ENCODE data around the gene CRY2. TPM values are rescaled to one million over a fixed set of nuclear protein-coding genes. Genes with fewer than 3 reads are reported as not detected.
"Not testable (repeated sequence)": the region's sequence is repeated elsewhere in the genome, so short reads cannot be mapped to it uniquely, and the experiment has no call there.

The CRY2 gene
- total RNA-seq, 1 donor from 2014 or later, result 49.6 TPM

- intact Hi-C loops (cut with DNase I), result no loop called here
- peak; percentile 51 for DNase-seq (ENCODE audit: low spot score)
Measured at GRCh38 chr11:45810431-45811108, 36.7 kb upstream of the CRY2 start.

GRCh38 chr11:45811109-45811435 is 36.2 kb upstream of the CRY2 start:
- intact Hi-C loops (cut with DNase I), result no loop called here

GRCh38 chr11:45811571-45812290 is 35.5 kb upstream of the CRY2 start:
- intact Hi-C loops (cut with DNase I), result no loop called here
- DNase-seq (ENCODE audit: low spot score), result peak; percentile 50

More at GRCh38 chr11:45811109-45811435, 36.2 kb upstream of the CRY2 start:
- peak; percentile 70 for DNase-seq (ENCODE audit: low spot score)

GRCh38 chr11:45812581-45813548 is 34.4 kb upstream of the CRY2 start:
- intact Hi-C loops (cut with DNase I), result no loop called here
- DNase-seq (ENCODE audit: low spot score), result peak; percentile 62

GRCh38 chr11:45815747-45816146 is 31.5 kb upstream of the CRY2 start:
- no peak for DNase-seq (ENCODE audit: low spot score)
- intact Hi-C loops (cut with DNase I), result no loop called here

GRCh38 chr11:45816614-45817013 is 30.7 kb upstream of the CRY2 start:
- intact Hi-C loops (cut with DNase I), result no loop called here
- DNase-seq (ENCODE audit: low spot score), result no peak

- intact Hi-C loops (cut with DNase I), result no loop called here
- DNase-seq (ENCODE audit: low spot score), result no peak
Measured at GRCh38 chr11:45817191-45817590, 30.1 kb upstream of the CRY2 start.

- DNase-seq (ENCODE audit: low spot score), result no peak
- intact Hi-C loops (cut with DNase I), result no loop called here
Measured at GRCh38 chr11:45818961-45819605, 28.2 kb upstream of the CRY2 start.

- DNase-seq (ENCODE audit: low spot score), result no peak
- intact Hi-C loops (cut with DNase I), result no loop called here
Measured at GRCh38 chr11:45820211-45820857, 26.9 kb upstream of the CRY2 start.

GRCh38 chr11:45826492-45826891 is 20.8 kb upstream of the CRY2 start:
- intact Hi-C loops (cut with DNase I); DNase-seq (ENCODE audit: low spot score): not testable (repeated sequence)

GRCh38 chr11:45827123-45827522 is 20.2 kb upstream of the CRY2 start:
- no peak for DNase-seq (ENCODE audit: low spot score)
- intact Hi-C loops (cut with DNase I), result no loop called here

- intact Hi-C loops (cut with DNase I), result no loop called here
- no peak for DNase-seq (ENCODE audit: low spot score)
Measured at GRCh38 chr11:45828996-45829395, 18.3 kb upstream of the CRY2 start.

- intact Hi-C loops (cut with DNase I), result no loop called here
- no peak for DNase-seq (ENCODE audit: low spot score)
Measured at GRCh38 chr11:45830596-45830995, 16.7 kb upstream of the CRY2 start.

GRCh38 chr11:45832811-45833441 is 14.3 kb upstream of the CRY2 start:
- DNase-seq (ENCODE audit: low spot score), result no peak
- intact Hi-C loops (cut with DNase I), result no loop called here

- intact Hi-C loops (cut with DNase I), result no loop called here
- no peak for DNase-seq (ENCODE audit: low spot score)
Measured at GRCh38 chr11:45833761-45834160, 13.5 kb upstream of the CRY2 start.

GRCh38 chr11:45834298-45834756 is 12.9 kb upstream of the CRY2 start:
- intact Hi-C loops (cut with DNase I), result no loop called here
- DNase-seq (ENCODE audit: low spot score), result no peak

- intact Hi-C loops (cut with DNase I), result no loop called here
Measured at GRCh38 chr11:45839204-45839603, 8.1 kb upstream of the CRY2 start.

GRCh38 chr11:45840251-45840650 is 7.0 kb upstream of the CRY2 start:
- intact Hi-C loops (cut with DNase I); DNase-seq (ENCODE audit: low spot score): not testable (repeated sequence)

More at GRCh38 chr11:45839204-45839603, 8.1 kb upstream of the CRY2 start:
- no peak for DNase-seq (ENCODE audit: low spot score)

Measured in cardiac septum (tissue), 1 donor.